Left cardiac atrium (tissue), 4 donors: ENCODE measurements around the gene DEPDC5. TPM values are rescaled to one million over a fixed set of nuclear protein-coding genes. Genes with fewer than 3 reads are reported as not detected.
A peak's percentile ranks its signal among the peaks of the same experiment; 100 is the strongest.

Experiments used
- ATAC-seq, 2 donors: fragments of 200-7000 bp; cut with Tn5 transposase; one replicate each; pipeline ENCODE4 v1.9.1; 2020; ENCODE audit warnings: mild to moderate bottlenecking in 2 of 2, moderate library complexity in 2 of 2
- DNase-seq: peaks from one replicate; pipeline ENCODE4 v3.0.0-alpha.2; 2020
- intact Hi-C, 2 donors: fragments of 100-400 bp; cut with DNase I; formaldehyde crosslinking; loops; one replicate each; pipeline versions ENCODE4 v1.14.1 to v1.15.1; 2022 to 2023
- total RNA-seq, 2 donors: library from RNA; stranded (reverse); fragmentation: NEBNext Ultra II Directional; extraction: Animal tissue kit (Norgen Biotek cat#: 25700); gene quantifications; one replicate each; pipeline ENCODE4 v1.2.1, GENCODE V29; 2021
- donor health status: DM: no; HTN: yes; CAD: no.
- donor health status: DM: no; HTN: yes; CAD: no; lungs with severe emphysema.
- donor health status: DM: yes; HTN: yes; CAD: no.
- donor health status: Dilated cardiomyopathy.

DEPDC5 gene
- total RNA-seq, 2 donors from 2014 or later = 12.2 to 14.7 TPM

- ATAC-seq (no peak), DNase-seq (no peak)
- intact Hi-C loops = no loop called here
Observed at GRCh38 chr22:31935961-31936635, 182.3 kb downstream of the DEPDC5 start.

- intact Hi-C loops = no loop called here
- no peak for DNase-seq
- no peak for ATAC-seq
Observed at GRCh38 chr22:31937341-31937740, 183.5 kb downstream of the DEPDC5 start.

DNA sequence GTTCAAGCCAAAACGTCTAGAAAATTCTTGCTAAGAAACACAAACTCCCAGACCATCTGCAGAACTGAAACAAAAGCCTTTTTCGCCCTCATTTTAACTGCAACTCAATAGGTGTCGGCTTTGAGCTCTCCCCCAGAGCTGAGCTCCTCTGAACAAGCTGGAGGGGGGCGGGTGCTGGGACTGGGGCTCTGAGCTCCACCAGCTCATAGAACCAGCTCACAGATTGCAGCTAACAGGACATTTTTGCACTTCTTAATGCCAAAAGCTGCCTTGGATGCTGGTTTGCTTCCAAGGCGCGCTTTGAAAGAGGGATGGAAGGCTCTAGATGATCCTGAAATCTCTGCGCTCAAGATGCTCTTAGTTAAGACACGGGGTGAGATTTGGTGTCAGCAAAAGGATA lies 184.5 kb downstream of the DEPDC5 start:
- no peak for ATAC-seq
- intact Hi-C loops = no loop called here
- no peak for DNase-seq

DNA sequence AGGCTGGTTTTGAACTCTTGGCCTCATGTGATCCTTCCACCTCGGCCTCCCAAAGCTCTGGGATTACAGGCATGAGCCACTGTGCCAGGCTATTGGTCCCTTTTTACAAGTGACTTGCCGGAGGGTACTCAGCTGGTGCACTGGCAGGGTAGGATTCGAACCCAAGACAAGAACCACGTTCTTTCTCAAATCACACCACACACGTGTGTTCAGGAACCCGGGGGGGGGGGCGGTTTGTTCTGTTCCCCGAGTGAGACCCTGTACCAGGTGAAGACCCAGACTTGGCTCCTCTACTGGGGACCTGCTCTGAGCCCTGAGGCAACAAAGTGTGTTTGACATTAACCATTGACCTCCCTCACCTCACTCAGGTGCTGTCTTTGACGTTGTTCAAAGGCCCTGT lies 186.7 kb downstream of the DEPDC5 start:
- ATAC-seq (no peak), DNase-seq (no peak)
- intact Hi-C loops = no loop called here

GRCh38 chr22:31942091-31942490 lies 188.3 kb downstream of the DEPDC5 start:
- intact Hi-C loops = no loop called here
- no peak for DNase-seq

GRCh38 chr22:31943206-31943977 lies 189.6 kb downstream of the DEPDC5 start:
- DNase-seq (no peak), ATAC-seq (no peak)
- intact Hi-C loops = no loop called here

More at GRCh38 chr22:31942091-31942490, 188.3 kb downstream of the DEPDC5 start:
- no peak for ATAC-seq

DNA sequence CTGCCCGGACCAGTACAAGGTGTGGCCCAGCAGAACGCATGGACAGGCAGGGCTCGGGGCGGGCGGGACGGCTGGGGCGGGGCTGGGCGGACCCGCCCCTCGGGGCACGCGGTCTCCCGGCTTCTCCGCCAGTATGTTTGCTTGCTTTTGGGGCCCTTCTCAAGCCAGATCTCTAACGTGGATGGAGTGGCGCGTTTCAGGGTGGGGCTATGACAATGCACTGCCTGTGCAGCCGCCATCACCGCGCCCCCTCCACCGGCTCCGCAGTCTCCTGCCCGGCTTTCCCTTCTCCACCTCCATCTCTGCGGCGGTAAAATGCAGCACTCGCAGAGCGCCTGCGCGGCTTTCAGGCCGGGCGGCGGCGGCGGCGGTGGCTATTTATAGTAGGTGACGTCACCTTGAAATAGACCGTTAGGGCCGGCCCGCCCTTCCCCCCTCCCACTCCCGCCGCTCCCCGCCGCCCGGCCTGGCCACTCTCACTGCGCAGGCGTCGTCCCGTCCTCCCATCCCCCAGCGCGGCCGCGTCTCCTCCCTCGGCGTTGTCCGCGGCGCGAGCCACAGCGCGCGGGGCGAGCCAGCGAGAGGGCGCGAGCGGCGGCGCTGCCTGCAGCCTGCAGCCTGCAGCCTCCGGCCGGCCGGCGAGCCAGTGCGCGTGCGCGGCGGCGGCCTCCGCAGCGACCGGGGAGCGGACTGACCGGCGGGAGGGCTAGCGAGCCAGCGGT lies 190.3 kb downstream of the DEPDC5 start, which contains the start of gene YWHAH:
Gene YWHAH (plus strand): TSS at position 558 of the 722 bp plus-strand sequence. CDS start 199 bp downstream, outside the sequence.
- intact Hi-C loops = no loop called here
- peak; percentile 93 to 95 for ATAC-seq
- DNase-seq = peak; percentile 96

DNA sequence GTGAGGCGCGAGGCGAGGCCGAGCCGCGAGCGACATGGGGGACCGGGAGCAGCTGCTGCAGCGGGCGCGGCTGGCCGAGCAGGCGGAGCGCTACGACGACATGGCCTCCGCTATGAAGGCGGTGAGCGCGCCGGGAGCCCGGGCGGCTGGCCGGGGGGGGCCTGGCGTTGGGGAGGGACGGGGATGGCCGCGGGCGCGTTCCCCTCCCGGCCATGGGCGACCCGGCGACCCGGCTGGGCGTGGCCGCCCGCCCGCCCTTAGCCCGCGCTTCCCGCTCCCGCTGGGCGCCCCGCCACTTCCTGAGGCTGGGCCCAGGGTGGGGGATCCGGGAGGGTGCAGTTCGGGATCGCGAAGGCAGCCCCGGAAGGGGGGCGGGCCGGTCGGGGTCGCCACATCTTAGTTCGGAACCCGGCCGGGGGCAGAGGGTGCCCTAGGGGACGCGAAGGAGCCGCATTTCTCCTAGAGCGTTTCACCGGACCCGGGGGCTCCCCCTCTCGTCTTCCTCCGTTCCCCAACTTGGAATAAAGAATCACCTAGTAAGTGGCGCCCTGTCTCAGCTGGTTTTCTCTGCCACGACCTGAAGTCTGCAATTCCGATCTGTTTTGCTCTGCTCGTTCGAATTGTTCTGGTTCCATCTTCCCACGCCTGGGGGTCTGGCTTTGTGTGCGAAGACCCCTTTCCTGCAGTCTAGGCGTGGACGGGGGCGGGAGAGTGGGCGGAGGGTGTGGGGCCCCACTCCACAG lies 191.1 kb downstream of the DEPDC5 start:
- DNase-seq (peak; percentile 73), ATAC-seq (peak; percentile 49)
- intact Hi-C loops = no loop called here

DNA sequence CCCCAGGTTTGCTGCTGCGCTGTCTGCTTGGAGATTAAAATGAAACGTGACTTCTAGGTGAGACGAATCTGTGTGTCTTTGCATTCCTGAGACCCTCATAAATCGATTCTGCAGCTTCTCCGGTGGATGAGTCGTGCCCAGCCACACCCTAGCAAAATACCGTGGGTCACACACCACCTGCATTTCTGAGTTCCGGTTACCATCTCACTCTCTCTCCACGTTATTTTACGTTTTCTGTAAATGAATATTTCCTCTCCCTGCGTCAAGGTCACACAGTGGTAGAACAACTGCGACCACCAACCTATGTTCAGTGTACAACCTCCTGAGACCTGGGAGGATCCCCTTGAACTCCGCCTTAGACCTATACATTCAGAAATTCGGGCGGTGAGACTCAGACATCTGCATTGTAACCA lies 191.6 kb downstream of the DEPDC5 start:
- intact Hi-C loops = no loop called here
- DNase-seq (no peak), ATAC-seq (no peak)

DNA sequence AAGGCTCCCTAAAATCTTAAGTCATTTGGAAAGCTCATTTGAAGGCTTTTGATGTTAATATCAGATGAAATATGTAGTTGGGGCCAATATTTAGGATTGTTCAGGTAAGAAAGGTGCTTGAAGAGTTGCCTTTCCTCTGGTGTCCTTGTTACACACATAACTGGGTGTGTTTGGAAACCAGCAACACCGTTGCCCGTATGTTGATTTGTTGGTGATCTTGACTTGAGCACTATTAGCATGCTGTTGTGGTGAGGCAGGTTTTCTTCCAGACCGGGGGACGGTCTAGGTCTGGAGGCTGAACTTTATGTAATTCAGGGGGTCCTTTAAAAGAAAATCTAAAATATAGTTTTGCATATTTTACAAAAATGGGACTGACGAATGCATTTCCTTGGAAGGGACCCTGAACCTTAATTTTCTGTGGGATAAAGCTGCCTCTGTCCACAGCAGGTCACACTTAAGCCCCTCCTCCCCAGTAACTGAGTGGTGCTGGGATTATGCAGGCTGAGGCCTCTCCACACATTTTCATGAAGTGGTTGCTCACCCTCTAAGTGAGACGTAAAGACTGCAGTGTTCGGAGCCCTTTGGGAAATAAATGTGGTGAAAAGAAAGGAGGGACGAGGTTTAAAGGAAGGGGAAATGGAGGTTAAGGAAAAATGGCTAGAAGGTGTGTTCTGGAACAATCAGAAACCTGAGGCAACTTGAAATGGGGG lies 192.3 kb downstream of the DEPDC5 start:
- ATAC-seq (no peak), DNase-seq (no peak)
- intact Hi-C loops = no loop called here

GRCh38 chr22:31947296-31947695 lies 193.5 kb downstream of the DEPDC5 start:
- no peak for DNase-seq
- intact Hi-C loops = no loop called here
- no peak for ATAC-seq

- ATAC-seq (no peak), DNase-seq (no peak)
- intact Hi-C loops = no loop called here
Observed at GRCh38 chr22:31948002-31948401, 194.2 kb downstream of the DEPDC5 start.

GRCh38 chr22:31950226-31950625 lies 196.4 kb downstream of the DEPDC5 start:
- intact Hi-C loops = loop anchor here in 1 of 2 donors (10.0 kb wide), 1 partner anchor 285 kb away; the partner anchor contains the start of gene PISD
- ATAC-seq (peak in 1 of 2 donors; percentile 66), DNase-seq (no peak)

GRCh38 chr22:31951194-31952093 lies 197.6 kb downstream of the DEPDC5 start:
- DNase-seq (no peak), ATAC-seq (peak in 1 of 2 donors; percentile 5)
- intact Hi-C loops = loop anchor here in 1 of 2 donors (10.0 kb wide), 1 partner anchor 287 kb away; the partner anchor contains the start of gene PISD

DNA sequence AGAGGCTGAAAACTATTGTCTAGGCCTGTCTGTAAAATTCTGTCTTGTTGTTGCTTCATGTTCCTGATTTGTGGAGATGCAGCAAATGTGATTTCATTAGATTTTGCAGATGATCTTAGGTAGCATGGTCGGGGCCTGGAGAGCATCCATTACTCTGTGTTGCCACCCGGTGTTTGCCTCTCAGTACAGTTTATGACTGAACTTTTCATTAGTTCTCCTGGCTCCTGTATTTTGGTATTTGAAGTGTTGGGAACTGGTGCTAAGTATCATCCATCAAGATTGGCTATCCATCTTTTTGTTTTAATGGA lies 198.2 kb downstream of the DEPDC5 start:
- ATAC-seq (peak in 1 of 2 donors; percentile 5), DNase-seq (no peak)
- intact Hi-C loops = loop anchor here in 1 of 2 donors (10.0 kb wide), 1 partner anchor 287 kb away; the partner anchor contains the start of gene PISD

DNA sequence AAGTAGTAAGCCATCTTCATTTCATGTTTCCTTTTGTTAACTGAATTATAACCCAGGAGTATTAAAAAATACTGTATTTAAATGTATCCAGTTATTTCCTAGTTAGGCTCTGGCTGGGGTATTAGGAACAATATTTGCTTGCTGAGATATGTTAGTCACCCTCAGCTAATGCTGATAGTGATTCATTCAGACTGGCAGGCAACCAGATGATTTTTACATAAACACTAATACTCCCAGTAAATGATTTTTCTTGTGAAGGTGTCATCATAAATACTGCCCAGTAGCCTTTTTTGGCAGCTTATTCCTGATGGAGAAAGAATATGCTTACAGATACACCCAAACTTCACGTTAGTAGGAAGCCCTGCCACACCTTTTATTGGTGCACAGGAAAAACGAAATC lies 198.7 kb downstream of the DEPDC5 start:
- DNase-seq (no peak), ATAC-seq (peak; percentile 14 to 84)
- intact Hi-C loops = loop anchor here in 1 of 2 donors (10.0 kb wide), 1 partner anchor 288 kb away; the partner anchor contains the start of gene PISD

DNA sequence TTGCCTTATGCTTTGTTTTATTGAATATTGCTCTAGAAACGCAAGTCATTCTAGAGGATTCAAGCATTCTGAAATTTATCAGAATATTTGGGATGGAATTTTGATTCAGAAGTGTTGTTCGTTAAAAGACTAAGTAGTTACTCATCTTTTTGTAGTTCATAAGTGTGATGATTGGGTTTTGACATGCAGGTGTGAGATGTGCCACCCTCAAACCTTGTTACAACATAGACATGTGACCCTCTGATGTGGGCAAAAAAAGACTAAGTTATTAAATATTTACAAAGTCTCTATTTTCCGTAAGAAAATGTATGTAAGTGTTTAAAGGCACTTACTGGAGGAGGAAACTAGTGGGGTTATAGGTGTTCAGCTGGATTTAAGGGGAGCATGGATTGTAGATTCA lies 199.4 kb downstream of the DEPDC5 start:
- no peak for DNase-seq
- no peak for ATAC-seq
- intact Hi-C loops = loop anchor here in 1 of 2 donors (10.0 kb wide), 1 partner anchor 288 kb away; the partner anchor contains the start of gene PISD
